Neural progenitor cell (in vitro differentiated cells): ENCODE results near the gene PLA2G6. TPM values are rescaled to one million over a fixed set of nuclear protein-coding genes. Genes with fewer than 3 reads are reported as not detected.
A peak's percentile ranks its signal among the peaks of the same experiment; 100 is the strongest.
"Not testable (repeated sequence)": the region's sequence is repeated elsewhere in the genome, so short reads cannot be mapped to it uniquely, and the experiment has no call there.

Experiments
- DNase-seq: peaks from one replicate; pipeline ENCODE4 v3.0.0-alpha.2; 2016; ENCODE audit warnings: low spot score
- H2AFZ ChIP-seq: fragments of 200-600 bp; sonication (generic); replicated peaks from 2 replicates; pipeline ENCODE4 v1.6.1; 2016; ENCODE audit warnings: antibody characterized with exemption
- H3F3A ChIP-seq: fragments of 200-600 bp; sonication (generic); 2 replicates; pipeline ENCODE4 v1.6.1; 2016; ENCODE audit warnings: antibody characterized with exemption, low read depth
- H3K27ac ChIP-seq: fragments of 200-600 bp; sonication (generic); 2 replicates; pipeline ENCODE4 v1.5.1; 2016; ENCODE audit warnings: mild to moderate bottlenecking
- H3K27me3 ChIP-seq: fragments of 200-600 bp; sonication (generic); 2 replicates; pipeline ENCODE4 v1.6.1; 2016; ENCODE audit warnings: mild to moderate bottlenecking, moderate library complexity
- H3K36me3 ChIP-seq: fragments of 200-600 bp; sonication (generic); 2 replicates; pipeline ENCODE4 v1.5.1; 2016
- H3K4me1 ChIP-seq: fragments of 200-600 bp; sonication (generic); 2 replicates; pipeline ENCODE4 v1.6.1; 2016; ENCODE audit warnings: mixed run types
- H3K4me2 ChIP-seq: fragments of 200-600 bp; sonication (generic); 2 replicates; pipeline ENCODE4 v1.6.1; 2016
- H3K4me3 ChIP-seq: fragments of 200-600 bp; sonication (generic); 2 replicates; pipeline ENCODE4 v1.5.1; 2016
- H3K79me2 ChIP-seq: fragments of 200-600 bp; sonication (generic); 2 replicates; pipeline ENCODE4 v1.6.1; 2016; ENCODE audit warnings: low read depth
- H3K9ac ChIP-seq: fragments of 200-600 bp; sonication (generic); 2 replicates; pipeline ENCODE4 v1.6.1; 2016
- H3K9me3 ChIP-seq: fragments of 200-600 bp; sonication (generic); 2 replicates; pipeline ENCODE4 v1.5.1; 2016; ENCODE audit warnings: low read depth
- H4K20me1 ChIP-seq: fragments of 200-600 bp; sonication (generic); 2 replicates; pipeline ENCODE4 v1.6.1; 2016; ENCODE audit warnings: low read depth
- H3K27ac Mint-ChIP-seq: 3 replicates; pipeline ENCODE4 v1.8.0; 2021; ENCODE audit warnings: mixed read lengths
- H3K27me3 Mint-ChIP-seq: 2 replicates; pipeline ENCODE4 v1.8.0; 2022; ENCODE audit warnings: low read depth, mild to moderate bottlenecking, inconsistent platforms, moderate library complexity, mixed read lengths; ENCODE audit not compliant: insufficient read depth
- H3K36me3 Mint-ChIP-seq: 3 replicates; pipeline ENCODE4 v1.8.0; 2021; ENCODE audit warnings: mixed read lengths
- H3K4me1 Mint-ChIP-seq: 3 replicates; pipeline ENCODE4 v1.8.0; 2021; ENCODE audit warnings: mixed read lengths
- H3K4me3 Mint-ChIP-seq: 3 replicates; pipeline ENCODE4 v1.8.0; 2021; ENCODE audit warnings: mild to moderate bottlenecking, moderate library complexity, mixed read lengths
- H3K9me3 Mint-ChIP-seq: 3 replicates; pipeline ENCODE4 v1.8.0; 2020; ENCODE audit warnings: mixed read lengths
- CTCF ChIP-seq: fragments of 200-600 bp; sonication (generic); IDR thresholded peaks from 2 replicates; pipeline ENCODE4 v1.5.1; 2017; ENCODE audit warnings: antibody characterized with exemption, mild to moderate bottlenecking
- EZH2 ChIP-seq: fragments of 200-600 bp; sonication (generic); IDR thresholded peaks from 2 replicates; pipeline ENCODE4 v1.6.1; 2017; ENCODE audit warnings: antibody characterized with exemption, mild to moderate bottlenecking, moderate library complexity
- EZH2phosphoT487 ChIP-seq: fragments of 200-600 bp; sonication (generic); IDR thresholded peaks from 2 replicates; pipeline ENCODE4 v1.6.1; 2017; ENCODE audit warnings: antibody characterized with exemption
- total RNA-seq: library from RNA; depleted of rRNA; stranded (reverse); fragments of >200 nt; gene quantifications from 2 replicates; pipeline ENCODE4 v1.2.3, GENCODE V29; 2015; ENCODE audit warnings: low replicate concordance

Gene PLA2G6
- total RNA-seq, 1 donor from 2014 or later, result 20.1 TPM

- Histone ChIP-seq H3K9me3 (no peaks in the 10 kb centered on the region), H2AFZ (peak overlapping the region; percentile 92), H3K4me1 (peaks cover 12% of the 10 kb centered on the region), H3K4me3 (no peak overlapping the region), H3F3A (no peaks in the 10 kb centered on the region), H3K36me3 (no peaks in the 10 kb centered on the region), H3K27ac (no peak overlapping the region), H4K20me1 (no peaks in the 10 kb centered on the region), H3K27me3 (no peaks in the 10 kb centered on the region), H3K9ac (no peak overlapping the region), H3K4me2 (no peak overlapping the region), H3K79me2 (peaks cover 7% of the 10 kb centered on the region)
- peaks cover 33% of the 10 kb centered on the region for H3K4me1 Mint-ChIP-seq
- H3K27me3 Mint-ChIP-seq, result peaks cover 8% of the 10 kb centered on the region
- H3K9me3 Mint-ChIP-seq, result no peaks in the 10 kb centered on the region
- H3K36me3 Mint-ChIP-seq, result no peaks in the 10 kb centered on the region
- TF ChIP-seq EZH2phosphoT487 (no peak), CTCF (no peak), EZH2 (no peak)
- peak overlapping the region; percentile 77 for H3K27ac Mint-ChIP-seq
- H3K4me3 Mint-ChIP-seq, result no peak overlapping the region
- DNase-seq, result peak; percentile 37
Measured at GRCh38 chr22:38184788-38185187, 3.2 kb upstream of the PLA2G6 start.

GRCh38 chr22:38180841-38181452 lies 683 bp downstream of the PLA2G6 start:
- Mint-ChIP-seq H3K4me1 (peaks cover 50% of the 10 kb centered on the region), H3K36me3 (no peaks in the 10 kb centered on the region), H3K9me3 (no peaks in the 10 kb centered on the region), H3K27ac (peak overlapping the region; percentile 94), H3K4me3 (peak overlapping the region; percentile 92), H3K27me3 (peaks cover 6% of the 10 kb centered on the region)
- Histone ChIP-seq H3K9me3 (no peaks in the 10 kb centered on the region), H2AFZ (peak overlapping the region; percentile 4), H3K79me2 (peaks cover 7% of the 10 kb centered on the region), H3K36me3 (no peaks in the 10 kb centered on the region), H3K4me1 (peaks cover 21% of the 10 kb centered on the region), H4K20me1 (no peaks in the 10 kb centered on the region), H3K4me2 (peak overlapping the region; percentile 91), H3K27ac (peak overlapping the region; percentile 46), H3F3A (peaks cover 10% of the 10 kb centered on the region), H3K4me3 (peak overlapping the region; percentile 75), H3K9ac (peak overlapping the region; percentile 72), H3K27me3 (no peaks in the 10 kb centered on the region)
- TF ChIP-seq CTCF (no peak), EZH2 (no peak), EZH2phosphoT487 (no peak)
- DNase-seq, result no peak

- Histone ChIP-seq H3K4me1 (peaks cover 15% of the 10 kb centered on the region), H3K27ac (peak overlapping the region; percentile 94), H3F3A (peaks cover 10% of the 10 kb centered on the region)
- H3K4me2 ChIP-seq, H3K27ac Mint-ChIP-seq, H3K9me3 Mint-ChIP-seq, H4K20me1 ChIP-seq, H3K27me3 Mint-ChIP-seq, H3K36me3 Mint-ChIP-seq, H3K9ac ChIP-seq, H3K27me3 ChIP-seq, H3K9me3 ChIP-seq, H3K79me2 ChIP-seq, H3K4me3 Mint-ChIP-seq, H2AFZ ChIP-seq, H3K36me3 ChIP-seq, H3K4me3 ChIP-seq, DNase-seq: not testable (repeated sequence)
- peaks cover 49% of the 10 kb centered on the region for H3K4me1 Mint-ChIP-seq
Measured at GRCh38 chr22:38178605-38178937, 3.1 kb downstream of the PLA2G6 start.

- Histone ChIP-seq H3K36me3 (no peaks in the 10 kb centered on the region), H3K4me3 (no peak overlapping the region), H3K4me1 (peaks cover 15% of the 10 kb centered on the region), H2AFZ (no peak overlapping the region), H3K9me3 (no peaks in the 10 kb centered on the region), H3K79me2 (peaks cover 7% of the 10 kb centered on the region), H3K27ac (peak overlapping the region; percentile 94), H3F3A (peaks cover 10% of the 10 kb centered on the region), H3K4me2 (no peak overlapping the region), H3K27me3 (no peaks in the 10 kb centered on the region), H3K9ac (no peak overlapping the region), H4K20me1 (no peaks in the 10 kb centered on the region)
- TF ChIP-seq CTCF, result no peak
- no peak for TF ChIP-seq EZH2phosphoT487
- peaks cover 9% of the 10 kb centered on the region for H3K27me3 Mint-ChIP-seq
- H3K36me3 Mint-ChIP-seq, result no peaks in the 10 kb centered on the region
- peaks cover 52% of the 10 kb centered on the region for H3K4me1 Mint-ChIP-seq
- H3K4me3 Mint-ChIP-seq, result peak overlapping the region; percentile 52
- peak overlapping the region; percentile 96 for H3K27ac Mint-ChIP-seq
- no peaks in the 10 kb centered on the region for H3K9me3 Mint-ChIP-seq
- DNase-seq, result peak; percentile 67
Measured at GRCh38 chr22:38177926-38178604, 3.6 kb downstream of the PLA2G6 start.

GRCh38 chr22:38177571-38177925 lies 4.1 kb downstream of the PLA2G6 start:
- peak overlapping the region; percentile 52 for H3K4me3 Mint-ChIP-seq
- peaks cover 10% of the 10 kb centered on the region for H3F3A ChIP-seq
- not testable (repeated sequence) for H3K4me3 ChIP-seq, H3K9me3 ChIP-seq, H4K20me1 ChIP-seq, H3K36me3 Mint-ChIP-seq, H3K79me2 ChIP-seq, H3K27me3 ChIP-seq, H3K4me2 ChIP-seq, DNase-seq, H3K36me3 ChIP-seq, H3K27me3 Mint-ChIP-seq, H3K9ac ChIP-seq, H3K9me3 Mint-ChIP-seq, H2AFZ ChIP-seq
- peaks cover 15% of the 10 kb centered on the region for H3K4me1 ChIP-seq
- H3K27ac ChIP-seq, result peak overlapping the region; percentile 94
- H3K4me1 Mint-ChIP-seq, result peaks cover 53% of the 10 kb centered on the region
- peak overlapping the region; percentile 96 for H3K27ac Mint-ChIP-seq
